HFF-Myc (cell line): ENCODE data around the gene LRRC3.

Experiments used
- DNase-seq: peaks from one replicate; pipeline ENCODE4 v3.0.0-alpha.2; 2011; ENCODE audit warnings: low read depth; ENCODE audit errors: extremely low read depth
- H3K4me3 ChIP-seq: replicated peaks from 2 replicates; pipeline ENCODE4 v1.5.1; 2011; ENCODE audit warnings: low read depth, mild to moderate bottlenecking, control low read depth, low read length
- CTCF ChIP-seq: IDR thresholded peaks from 2 replicates; pipeline ENCODE4 v1.5.1; 2012; ENCODE audit warnings: mild to moderate bottlenecking, low read depth, low read length, control low read depth; ENCODE audit errors: missing control alignments

LRRC3 gene

GRCh38 chr21:44463724-44464123 is 8.4 kb downstream of the LRRC3 start:
- no peak for DNase-seq
- no peak for TF ChIP-seq CTCF
- no peak overlapping the region for H3K4me3 ChIP-seq

- no peak overlapping the region for H3K4me3 ChIP-seq
- no peak for TF ChIP-seq CTCF
- DNase-seq: no peak
These were observed 9.0 kb downstream of the LRRC3 start for GRCh38 chr21:44464351-44464750.

GRCh38 chr21:44466351-44466954 is 11.1 kb downstream of the LRRC3 start:
- TF ChIP-seq CTCF: no peak
- DNase-seq: no peak
- H3K4me3 ChIP-seq: no peak overlapping the region

GRCh38 chr21:44466996-44467858 is 11.9 kb downstream of the LRRC3 start:
- H3K4me3 ChIP-seq: no peak overlapping the region
- DNase-seq: no peak
- no peak for TF ChIP-seq CTCF

GRCh38 chr21:44467859-44468195 is 12.5 kb downstream of the LRRC3 start:
- no peak for DNase-seq
- TF ChIP-seq CTCF: no peak
- H3K4me3 ChIP-seq: no peak overlapping the region

GRCh38 chr21:44471341-44471740 is 16.0 kb downstream of the LRRC3 start:
- DNase-seq: no peak
- no peak overlapping the region for H3K4me3 ChIP-seq
- TF ChIP-seq CTCF: no peak
